Measurements from ENCODE around the gene ARSI.

DNA sequence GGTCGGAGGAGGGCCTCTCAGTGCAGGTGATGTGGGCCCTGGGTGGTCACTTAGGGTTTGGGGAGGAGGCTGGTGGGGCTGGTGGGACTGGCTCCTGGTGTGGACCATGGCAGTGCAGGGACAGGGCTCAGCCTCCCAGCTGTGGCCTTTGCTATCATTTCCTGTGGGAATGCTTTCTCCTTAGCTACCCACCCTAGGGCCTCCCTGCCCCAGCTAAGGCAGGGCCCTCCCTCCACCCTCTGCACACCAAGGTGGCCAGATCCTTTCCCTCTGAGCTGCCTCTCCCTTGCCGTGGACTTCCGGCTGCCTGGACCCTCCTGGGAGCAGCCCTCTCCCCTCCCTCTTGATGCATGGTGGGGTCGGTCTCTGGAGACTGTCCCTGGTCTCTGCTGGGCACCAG is 22.7 kb upstream of the ARSI start:
- TF ChIP-seq, protein P1, sequence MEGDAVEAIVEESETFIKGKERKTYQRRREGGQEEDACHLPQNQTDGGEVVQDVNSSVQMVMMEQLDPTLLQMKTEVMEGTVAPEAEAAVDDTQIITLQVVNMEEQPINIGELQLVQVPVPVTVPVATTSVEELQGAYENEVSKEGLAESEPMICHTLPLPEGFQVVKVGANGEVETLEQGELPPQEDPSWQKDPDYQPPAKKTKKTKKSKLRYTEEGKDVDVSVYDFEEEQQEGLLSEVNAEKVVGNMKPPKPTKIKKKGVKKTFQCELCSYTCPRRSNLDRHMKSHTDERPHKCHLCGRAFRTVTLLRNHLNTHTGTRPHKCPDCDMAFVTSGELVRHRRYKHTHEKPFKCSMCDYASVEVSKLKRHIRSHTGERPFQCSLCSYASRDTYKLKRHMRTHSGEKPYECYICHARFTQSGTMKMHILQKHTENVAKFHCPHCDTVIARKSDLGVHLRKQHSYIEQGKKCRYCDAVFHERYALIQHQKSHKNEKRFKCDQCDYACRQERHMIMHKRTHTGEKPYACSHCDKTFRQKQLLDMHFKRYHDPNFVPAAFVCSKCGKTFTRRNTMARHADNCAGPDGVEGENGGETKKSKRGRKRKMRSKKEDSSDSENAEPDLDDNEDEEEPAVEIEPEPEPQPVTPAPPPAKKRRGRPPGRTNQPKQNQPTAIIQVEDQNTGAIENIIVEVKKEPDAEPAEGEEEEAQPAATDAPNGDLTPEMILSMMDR (conservative IDR thresholded peaks at IDR 0.05; ENCODE audit: low read depth, low read length), result no peak
- TF ChIP-seq EZH2 (IDR thresholded peaks at IDR 0.05; ENCODE audit: low read length, unreplicated experiment), result no peak

All from PC-3 (cell line).